ENCODE data around the gene SPECC1. TPM values are rescaled to one million over a fixed set of nuclear protein-coding genes. Genes with fewer than 3 reads are reported as not detected.

Gene SPECC1
- total and polyA plus RNA-seq, 2 donors (not counting 3 experiments of a cell fraction or from before 2014, with no cell fraction given): 5.3 to 20.4 TPM

DNA sequence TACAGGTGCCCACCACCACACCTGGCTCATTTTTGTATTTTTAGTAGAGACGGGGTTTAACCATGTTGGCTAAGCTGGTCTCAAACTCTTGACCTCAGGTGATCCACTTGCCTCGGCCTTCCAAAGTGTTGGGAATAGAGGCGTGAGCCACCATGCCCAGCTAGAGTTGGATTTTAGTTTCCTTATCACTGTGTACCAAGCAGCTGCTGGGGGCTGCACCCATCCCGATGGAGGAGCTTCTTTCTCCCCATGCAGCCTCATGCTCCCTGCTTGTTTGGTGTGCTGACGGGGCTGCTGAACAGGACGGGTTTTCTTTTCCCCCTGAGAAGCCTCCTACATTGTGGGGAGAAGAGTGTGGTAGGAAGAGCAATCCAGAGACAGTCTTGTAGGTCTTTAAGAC, 285.0 kb downstream of the SPECC1 start:
- H3K4me3 ChIP-seq (replicated peaks in 1 of 3; ENCODE audit: insufficient read depth in 1 of 3, low read depth in 1 of 3, low read length in 3 of 3): no peak overlapping the region
- no peak for TF ChIP-seq JUN (IDR thresholded peaks at IDR 0.05; ENCODE audit: borderline replicate concordance, insufficient read depth, insufficient read length, low read depth)
- no peak for TF ChIP-seq MYC (IDR thresholded peaks at IDR 0.05; ENCODE audit: low read depth, low read length)
- TF ChIP-seq, protein P1, sequence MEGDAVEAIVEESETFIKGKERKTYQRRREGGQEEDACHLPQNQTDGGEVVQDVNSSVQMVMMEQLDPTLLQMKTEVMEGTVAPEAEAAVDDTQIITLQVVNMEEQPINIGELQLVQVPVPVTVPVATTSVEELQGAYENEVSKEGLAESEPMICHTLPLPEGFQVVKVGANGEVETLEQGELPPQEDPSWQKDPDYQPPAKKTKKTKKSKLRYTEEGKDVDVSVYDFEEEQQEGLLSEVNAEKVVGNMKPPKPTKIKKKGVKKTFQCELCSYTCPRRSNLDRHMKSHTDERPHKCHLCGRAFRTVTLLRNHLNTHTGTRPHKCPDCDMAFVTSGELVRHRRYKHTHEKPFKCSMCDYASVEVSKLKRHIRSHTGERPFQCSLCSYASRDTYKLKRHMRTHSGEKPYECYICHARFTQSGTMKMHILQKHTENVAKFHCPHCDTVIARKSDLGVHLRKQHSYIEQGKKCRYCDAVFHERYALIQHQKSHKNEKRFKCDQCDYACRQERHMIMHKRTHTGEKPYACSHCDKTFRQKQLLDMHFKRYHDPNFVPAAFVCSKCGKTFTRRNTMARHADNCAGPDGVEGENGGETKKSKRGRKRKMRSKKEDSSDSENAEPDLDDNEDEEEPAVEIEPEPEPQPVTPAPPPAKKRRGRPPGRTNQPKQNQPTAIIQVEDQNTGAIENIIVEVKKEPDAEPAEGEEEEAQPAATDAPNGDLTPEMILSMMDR (IDR thresholded peaks at IDR 0.05; ENCODE audit: extremely low read depth in 1 of 2, insufficient read depth in 1 of 2, low read depth in 1 of 2, low read length in 2 of 2): no peak
- TF ChIP-seq POLR2A (IDR thresholded peaks at IDR 0.05; ENCODE audit: low read depth, low read length): no peak
- TF ChIP-seq FOS (IDR thresholded peaks at IDR 0.05; ENCODE audit: borderline replicate concordance, insufficient read depth, low read length): no peak
- no peak for TF ChIP-seq GATA2 (IDR thresholded peaks at IDR 0.05; ENCODE audit: insufficient read depth, insufficient read length, low read depth, low read length)
- no peak for TF ChIP-seq POLR2AphosphoS5 (IDR thresholded peaks at IDR 0.05; ENCODE audit: insufficient read depth, low read depth, low read length)
- TF ChIP-seq, protein P2, sequence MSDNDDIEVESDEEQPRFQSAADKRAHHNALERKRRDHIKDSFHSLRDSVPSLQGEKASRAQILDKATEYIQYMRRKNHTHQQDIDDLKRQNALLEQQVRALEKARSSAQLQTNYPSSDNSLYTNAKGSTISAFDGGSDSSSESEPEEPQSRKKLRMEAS (IDR thresholded peaks at IDR 0.05; ENCODE audit: insufficient read depth, insufficient read length): no peak
- H3K27ac ChIP-seq (ENCODE audit: insufficient read depth, low read depth, low read length): no peak overlapping the region
- no peaks in the 10 kb centered on the region for H3K9me3 ChIP-seq (replicated peaks; ENCODE audit: control insufficient read depth, insufficient read depth, low read length)
- H3K27me3 ChIP-seq (ENCODE audit: control insufficient read depth in 2 of 2, insufficient read depth in 2 of 2, low read length in 2 of 2): no peaks in the 10 kb centered on the region
- POLR2A ChIA-PET: no interaction called here
- no peaks in the 10 kb centered on the region for H3K79me2 ChIP-seq (ENCODE audit: control insufficient read depth, insufficient read depth, low read length)
- no peak overlapping the region for H3K4me2 ChIP-seq (ENCODE audit: insufficient read depth, low read length)
- no peaks in the 10 kb centered on the region for H3K36me3 ChIP-seq (ENCODE audit: control insufficient read depth in 2 of 2, extremely low read depth in 1 of 2, insufficient read depth in 2 of 2, low read length in 2 of 2)
- H3K9ac ChIP-seq (replicated peaks; ENCODE audit: extremely low read depth, insufficient read depth, low read length): no peak overlapping the region
- no peaks in the 10 kb centered on the region for H3K4me1 ChIP-seq (ENCODE audit: control insufficient read depth, extremely low read depth, insufficient read depth, low read length)
- H3K9me1 ChIP-seq (replicated peaks; ENCODE audit: control insufficient read depth, extremely low read depth, insufficient read depth, low read length): no peaks in the 10 kb centered on the region
- intact Hi-C loops (cut with micrococcal nuclease) (no loop called here), dilution Hi-C loops (cut with MboI; ENCODE audit: extremely low pct_ligation_motif_present, low sequenced_read_pairs) (no loop called here)
- no TSS peak for BruUV-seq (replicated peaks)
- CTCF ChIA-PET: interaction anchor here (1.9 kb wide), 1 partner anchor 67 kb away, joined by 6 read pairs; no protein-coding TSS in a partner anchor
- FAIRE-seq: no peak
- H4K20me1 ChIP-seq (replicated peaks; ENCODE audit: control insufficient read depth, extremely low read depth, insufficient read depth, low read length): no peaks in the 10 kb centered on the region
- no peak overlapping the region for H2AFZ ChIP-seq (ENCODE audit: low read depth, low read length)
- DNase-seq (ENCODE audit: low read depth, low spot score): no peak
